Measurements from ENCODE around the gene NUCKS1. TPM values are rescaled to one million over a fixed set of nuclear protein-coding genes. Genes with fewer than 3 reads are reported as not detected.

Gene NUCKS1
- total and polyA plus RNA-seq, 2 of the 8 experiments (the other 6 are each of a cell fraction or from before 2014, with no cell fraction given), result 126 to 461 TPM

DNA sequence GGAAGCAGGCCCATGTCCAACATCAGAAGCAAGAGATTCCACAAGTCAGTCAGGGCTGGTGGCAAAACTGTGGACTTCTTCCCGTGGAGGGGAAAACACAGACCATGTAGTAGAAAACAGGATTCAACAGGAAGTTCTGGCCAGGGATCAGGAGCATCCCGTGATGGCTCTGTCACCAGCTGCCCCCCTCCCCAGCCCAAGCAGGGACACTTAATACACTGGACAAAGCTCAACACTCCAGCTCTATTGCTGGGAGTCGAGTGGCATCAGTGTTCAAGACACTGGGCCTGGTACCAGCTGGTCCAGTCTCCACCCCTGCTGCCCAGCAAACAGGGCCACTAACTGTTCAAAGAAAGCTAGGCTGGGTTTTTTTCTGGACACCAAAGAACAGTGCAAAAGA lies 73.4 kb downstream of the NUCKS1 start:
- no peaks in the 10 kb centered on the region for H3K36me3 ChIP-seq (ENCODE audit: control insufficient read depth in 2 of 4, insufficient read depth in 4 of 4, low read length in 3 of 4)
- no peak overlapping the region for H4K5ac ChIP-seq (ENCODE audit: insufficient read length, low read depth, low read length)
- no peak overlapping the region for H3K23ac ChIP-seq (ENCODE audit: insufficient read length)
- no peak overlapping the region; the same call in 1 of the 2 replicates for H2AK5ac ChIP-seq (ENCODE audit: low read depth, low read length)
- no peak overlapping the region for H2BK12ac ChIP-seq (ENCODE audit: low read depth, low read length)
- no peak overlapping the region for H2BK5ac ChIP-seq (ENCODE audit: low read depth, low read length)
- peaks cover 0 to 7% of the 10 kb centered on the region in 2 experiments for H4K20me1 ChIP-seq (replicated peaks in 1 of 2; ENCODE audit: control insufficient read depth in 1 of 2, insufficient read depth in 2 of 2, low read length in 2 of 2)
- H3K4ac ChIP-seq (replicated peaks; ENCODE audit: insufficient read length, low read depth, low read length), result no peak overlapping the region
- peaks cover 0 to 10% (median 2%) of the 10 kb centered on the region in 4 experiments; a peak in 2 of 7 replicates for H3K27me3 ChIP-seq (replicated peaks in 1 of 4; ENCODE audit: control insufficient read depth in 3 of 4, extremely low read depth in 1 of 4, insufficient read depth in 3 of 4, low read length in 3 of 4)
- H3K23me2 ChIP-seq (ENCODE audit: low read depth, low read length), result peaks cover 11% of the 10 kb centered on the region
- H3K27ac ChIP-seq (ENCODE audit: low read depth, low read length), result no peak overlapping the region
- ChIA-PET CTCF (ENCODE audit: partially characterized antibody) (interaction anchor here (1.1 to 17.5 kb wide), 8 partner anchors 8 to 44 kb away, joined by 3 to 378 read pairs (median 13); partner anchors contain the start of gene ELK4), POLR2A (ENCODE audit: partially characterized antibody) (interaction anchor here (0.8 to 2.8 kb wide), 7 partner anchors 11 to 85 kb away, joined by 3 to 8 read pairs (median 4); partner anchors contain the start of gene ELK4)
- H4K8ac ChIP-seq (ENCODE audit: extremely low read depth, insufficient read depth, low read length), result no peak overlapping the region
- no peak overlapping the region for H3K4me3 ChIP-seq (ENCODE audit: extremely low read depth in 1 of 4, insufficient read depth in 2 of 4, low read depth in 3 of 4, low read length in 4 of 4)
- H2BK120ac ChIP-seq (replicated peaks; ENCODE audit: low read depth, low read length), result no peak overlapping the region
- no peak overlapping the region for H3K18ac ChIP-seq (ENCODE audit: extremely low read depth, low read length)
- no peak overlapping the region for H4K91ac ChIP-seq (replicated peaks; ENCODE audit: insufficient read length, low read length)
- peak overlapping the region; percentile 4 for H2BK15ac ChIP-seq (ENCODE audit: low read length)
- H3K14ac ChIP-seq (ENCODE audit: insufficient read length), result no peak overlapping the region
- TF ChIP-seq YY1 (IDR thresholded peaks at IDR 0.05; ENCODE audit: low read depth, low read length) (no peak), SIRT6 (IDR thresholded peaks at IDR 0.05; ENCODE audit: low read length) (no peak), POU5F1 (IDR thresholded peaks at IDR 0.05; ENCODE audit: low read depth, low read length) (no peak), NRF1 (IDR thresholded peaks at IDR 0.05; ENCODE audit: low read depth, low read length) (no peak), RAD21 (IDR thresholded peaks at IDR 0.05 in 1 of 2, conservative IDR thresholded peaks at IDR 0.05 in 1 of 2; ENCODE audit: low read depth in 2 of 2, low read length in 2 of 2) (no peak)
- DNase-seq (ENCODE audit: low read depth in 1 of 2, low spot score in 2 of 2) (no peak), FAIRE-seq (no peak)
- H3K4me2 ChIP-seq (ENCODE audit: insufficient read depth in 1 of 2, low read depth in 2 of 2, low read length in 2 of 2), result no peak overlapping the region
- no peak overlapping the region for H3K56ac ChIP-seq (replicated peaks; ENCODE audit: insufficient read length, low read depth, low read length)
- peaks cover 0 to 48% of the 10 kb centered on the region in 2 experiments; a peak in 3 of 4 replicates for H3K79me2 ChIP-seq (ENCODE audit: control insufficient read depth in 1 of 2, insufficient read depth in 2 of 2, low read length in 2 of 2)
- H3K79me1 ChIP-seq (ENCODE audit: low read depth, low read length), result peaks cover 17% of the 10 kb centered on the region
- 90% methylated on average over 3 of the region's 3 CpGs; no CpG with 5 or more reads in 1 of the 2 experiments for WGBS, 2 experiments (ENCODE audit: extremely low coverage in 1 of 2, insufficient coverage in 1 of 2, insufficient read length in 1 of 2, insufficient replicate concordance in 2 of 2, low coverage in 1 of 2, low lambda C conversion rate in 2 of 2, missing lambda C conversion rate in 1 of 2)
- no peak overlapping the region for H2AFZ ChIP-seq (ENCODE audit: low read length)
- H3K4me1 ChIP-seq (replicated peaks in 1 of 4; ENCODE audit: control insufficient read depth in 3 of 4, insufficient read depth in 4 of 4, low read length in 3 of 4), result peaks cover 20 to 46% (median 29%) of the 10 kb centered on the region in 4 experiments
- no peak overlapping the region for H2BK20ac ChIP-seq (ENCODE audit: low read length)
- no peaks in the 10 kb centered on the region for H3K9me3 ChIP-seq (ENCODE audit: insufficient read depth in 2 of 2, low read depth in 1 of 2, low read length in 1 of 2)
- H3K9ac ChIP-seq (replicated peaks in 1 of 4; ENCODE audit: extremely low read depth in 1 of 4, low read depth in 3 of 4, low read length in 3 of 4), result no peak overlapping the region

Data from H1 (cell line).